Vagina (tissue), 2 donors: ENCODE measurements around the gene CRYBG1. TPM values are rescaled to one million over a fixed set of nuclear protein-coding genes. Genes with fewer than 3 reads are reported as not detected.

Experiments used
- DNase-seq, 2 donors: peaks; one replicate each; pipeline ENCODE4 v3.0.0-alpha.2; 2017; ENCODE audit errors: extremely low spot score in 2 of 2
- H3K27ac ChIP-seq: fragments of 200-600 bp; sonication (generic); one replicate; pipeline ENCODE4 v1.5.1; 2019
- H3K27me3 ChIP-seq: fragments of 200-600 bp; sonication (generic); one replicate; pipeline ENCODE4 v1.5.1; 2019
- H3K36me3 ChIP-seq, 2 donors: fragments of 200-600 bp; sonication (generic); one replicate each; pipeline ENCODE4 v1.5.1; 2017 to 2019
- H3K4me1 ChIP-seq: fragments of 200-600 bp; sonication (generic); one replicate; pipeline ENCODE4 v1.5.1; 2019
- H3K4me3 ChIP-seq, 2 donors: fragments of 200-600 bp; sonication (generic); 1 replicate in 1 of 2; 2 replicates in 1 of 2; pipeline ENCODE4 v1.5.1; 2016 to 2019
- H3K9me3 ChIP-seq: fragments of 200-600 bp; sonication (generic); one replicate; pipeline ENCODE4 v1.5.1; 2019
- POLR2A ChIP-seq, 2 donors: fragments of 450-650 bp; IDR thresholded peaks; one replicate each; pipeline ENCODE4 v1.6.1; 2017; ENCODE audit warnings: antibody characterized with exemption in 2 of 2, mild to moderate bottlenecking in 2 of 2, moderate library complexity in 2 of 2
- POLR2AphosphoS5 ChIP-seq, 2 donors: sonication (generic); formaldehyde crosslinking; IDR thresholded peaks; one replicate each; pipeline ENCODE4 v1.9.0; 2017; ENCODE audit warnings: antibody characterized with exemption in 2 of 2, mild to moderate bottlenecking in 2 of 2, low read depth in 1 of 2; ENCODE audit not compliant: insufficient read depth in 1 of 2
- intact Hi-C: fragments of 100-400 bp; cut with DNase I; formaldehyde crosslinking; loops from one replicate; pipeline ENCODE4 v1.15.1; 2023
- total RNA-seq: library from RNA; depleted of rRNA; stranded (reverse); fragments of >200 nt; gene quantifications from one replicate; pipeline ENCODE4 v1.2.3, GENCODE V29; 2016
- TF ChIP-seq, protein P1 (sequence below), 3 experiments: fragments of 450-650 bp in 2 of 3; fragments of 200-600 bp in 1 of 3; sonication (generic) in 1 of 3; IDR thresholded peaks; one replicate each; pipeline ENCODE4 v1.5.1; 2017 to 2019; ENCODE audit warnings: antibody characterized with exemption in 3 of 3, mild to moderate bottlenecking in 2 of 3, moderate library complexity in 2 of 3

The CRYBG1 gene
- total RNA-seq, 1 donor from 2014 or later: 46.7 TPM

DNA sequence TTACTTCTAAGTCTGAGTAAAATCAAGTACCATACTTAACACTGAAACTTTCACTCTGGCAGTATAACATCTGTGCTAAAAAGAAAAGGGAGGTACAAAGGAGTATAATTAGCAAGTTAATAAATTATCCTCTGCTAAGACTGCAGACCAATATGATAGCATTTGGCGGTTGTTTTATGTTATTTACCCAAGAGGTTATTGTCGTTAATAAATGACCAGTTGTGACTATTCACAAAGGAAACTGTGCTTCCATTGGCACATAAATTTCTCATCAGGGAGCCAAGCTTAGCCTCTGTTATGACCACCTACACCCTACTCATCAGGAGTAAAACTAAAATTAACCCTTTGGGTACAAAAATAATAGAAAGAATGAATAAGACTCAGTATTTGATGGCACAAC, 86.5 kb downstream of the CRYBG1 start:
- intact Hi-C loops: no loop called here
- no peak overlapping the region for H3K27ac ChIP-seq
- H3K4me1 ChIP-seq: no peaks in the 10 kb centered on the region
- no peak for TF ChIP-seq POLR2A (IDR thresholded peaks at IDR 0.05)
- TF ChIP-seq, protein P1, sequence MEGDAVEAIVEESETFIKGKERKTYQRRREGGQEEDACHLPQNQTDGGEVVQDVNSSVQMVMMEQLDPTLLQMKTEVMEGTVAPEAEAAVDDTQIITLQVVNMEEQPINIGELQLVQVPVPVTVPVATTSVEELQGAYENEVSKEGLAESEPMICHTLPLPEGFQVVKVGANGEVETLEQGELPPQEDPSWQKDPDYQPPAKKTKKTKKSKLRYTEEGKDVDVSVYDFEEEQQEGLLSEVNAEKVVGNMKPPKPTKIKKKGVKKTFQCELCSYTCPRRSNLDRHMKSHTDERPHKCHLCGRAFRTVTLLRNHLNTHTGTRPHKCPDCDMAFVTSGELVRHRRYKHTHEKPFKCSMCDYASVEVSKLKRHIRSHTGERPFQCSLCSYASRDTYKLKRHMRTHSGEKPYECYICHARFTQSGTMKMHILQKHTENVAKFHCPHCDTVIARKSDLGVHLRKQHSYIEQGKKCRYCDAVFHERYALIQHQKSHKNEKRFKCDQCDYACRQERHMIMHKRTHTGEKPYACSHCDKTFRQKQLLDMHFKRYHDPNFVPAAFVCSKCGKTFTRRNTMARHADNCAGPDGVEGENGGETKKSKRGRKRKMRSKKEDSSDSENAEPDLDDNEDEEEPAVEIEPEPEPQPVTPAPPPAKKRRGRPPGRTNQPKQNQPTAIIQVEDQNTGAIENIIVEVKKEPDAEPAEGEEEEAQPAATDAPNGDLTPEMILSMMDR (IDR thresholded peaks at IDR 0.05): no peak
- no peak for TF ChIP-seq POLR2AphosphoS5 (IDR thresholded peaks at IDR 0.05; ENCODE audit: insufficient read depth in 1 of 2, low read depth in 1 of 2)
- H3K27me3 ChIP-seq: no peaks in the 10 kb centered on the region
- H3K4me3 ChIP-seq: no peak overlapping the region
- H3K36me3 ChIP-seq: no peaks in the 10 kb centered on the region
- H3K9me3 ChIP-seq: no peaks in the 10 kb centered on the region
- no peak for DNase-seq

DNA sequence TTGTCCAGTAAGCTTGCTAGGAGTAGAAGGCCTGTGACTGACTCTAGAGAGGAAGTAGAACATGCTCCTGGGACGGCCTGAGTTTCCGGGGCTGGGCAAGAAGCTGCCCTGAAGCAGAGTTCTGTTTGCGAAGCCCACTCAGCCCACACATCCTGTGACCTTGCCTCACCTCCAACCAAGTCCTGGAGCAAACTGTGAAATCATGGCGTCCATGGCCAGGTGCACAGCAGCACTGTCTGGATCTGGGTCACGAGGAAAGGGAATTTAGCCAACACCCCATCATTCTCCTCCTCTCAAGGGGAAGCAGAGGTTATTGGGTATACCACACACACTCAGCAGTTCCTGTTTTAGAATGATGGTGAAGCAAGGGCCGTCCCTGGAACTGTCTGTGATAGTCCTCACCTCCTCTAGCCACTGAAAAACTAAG, 87.5 kb downstream of the CRYBG1 start:
- no peak for DNase-seq
- no peaks in the 10 kb centered on the region for H3K27me3 ChIP-seq
- no peak overlapping the region for H3K4me3 ChIP-seq
- no peaks in the 10 kb centered on the region for H3K4me1 ChIP-seq
- H3K36me3 ChIP-seq: no peaks in the 10 kb centered on the region
- no peak overlapping the region for H3K27ac ChIP-seq
- no peaks in the 10 kb centered on the region for H3K9me3 ChIP-seq
- intact Hi-C loops: no loop called here
- no peak for TF ChIP-seq POLR2A (IDR thresholded peaks at IDR 0.05)
- no peak for TF ChIP-seq POLR2AphosphoS5 (IDR thresholded peaks at IDR 0.05; ENCODE audit: insufficient read depth in 1 of 2, low read depth in 1 of 2)
- TF ChIP-seq, protein P1 (IDR thresholded peaks at IDR 0.05): no peak

DNA sequence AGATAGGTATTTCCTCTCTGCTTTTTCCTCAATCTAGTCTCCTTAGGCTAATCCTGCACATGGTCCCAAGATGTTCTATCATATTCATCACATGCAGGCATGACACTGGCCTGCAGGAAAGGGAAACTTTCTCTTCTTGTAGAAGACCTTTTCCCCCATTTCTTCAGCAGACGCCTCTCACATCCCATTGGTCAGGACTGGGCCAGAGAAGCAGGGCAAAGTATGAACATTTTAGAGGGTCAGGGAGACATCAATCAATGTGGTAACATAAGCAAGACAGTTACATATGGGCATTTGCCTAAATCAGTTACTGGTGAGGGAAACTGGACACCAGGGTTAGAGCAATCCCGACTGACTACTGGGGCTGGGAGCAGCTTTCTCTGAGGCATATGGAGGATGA, 90.1 kb downstream of the CRYBG1 start:
- intact Hi-C loops: no loop called here
- H3K27ac ChIP-seq: no peak overlapping the region
- TF ChIP-seq, protein P1 (IDR thresholded peaks at IDR 0.05): no peak
- TF ChIP-seq POLR2A (IDR thresholded peaks at IDR 0.05): no peak
- no peak for TF ChIP-seq POLR2AphosphoS5 (IDR thresholded peaks at IDR 0.05; ENCODE audit: insufficient read depth in 1 of 2, low read depth in 1 of 2)
- H3K27me3 ChIP-seq: no peaks in the 10 kb centered on the region
- H3K4me3 ChIP-seq: no peak overlapping the region
- H3K36me3 ChIP-seq: no peaks in the 10 kb centered on the region
- no peaks in the 10 kb centered on the region for H3K4me1 ChIP-seq
- H3K9me3 ChIP-seq: no peaks in the 10 kb centered on the region
- DNase-seq: no peak

DNA sequence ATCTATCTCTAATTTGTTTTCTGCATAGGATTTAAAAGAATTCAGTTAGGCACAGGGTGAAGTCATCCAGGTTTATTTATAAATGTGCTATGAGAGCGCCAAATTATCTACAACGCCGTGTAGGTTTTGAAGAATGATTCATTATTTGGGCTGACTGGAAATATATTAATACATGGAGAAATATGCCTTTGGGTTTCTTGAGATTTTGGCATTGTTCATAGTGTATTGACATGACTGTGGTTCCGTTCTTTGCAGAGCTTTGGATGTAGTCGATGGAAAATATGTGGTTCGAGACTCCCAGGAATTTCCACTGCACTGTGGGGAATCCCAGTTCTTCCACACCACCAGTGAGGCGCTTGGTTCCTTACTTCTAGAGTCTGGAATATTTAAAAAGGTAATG, 90.9 kb downstream of the CRYBG1 start:
- H3K4me1 ChIP-seq: no peaks in the 10 kb centered on the region
- H3K27ac ChIP-seq: no peak overlapping the region
- no peak for TF ChIP-seq POLR2A (IDR thresholded peaks at IDR 0.05)
- no peak for TF ChIP-seq POLR2AphosphoS5 (IDR thresholded peaks at IDR 0.05; ENCODE audit: insufficient read depth in 1 of 2, low read depth in 1 of 2)
- TF ChIP-seq, protein P1 (IDR thresholded peaks at IDR 0.05): no peak
- no peaks in the 10 kb centered on the region for H3K36me3 ChIP-seq
- no peak for DNase-seq
- no peak overlapping the region for H3K4me3 ChIP-seq
- H3K9me3 ChIP-seq: no peaks in the 10 kb centered on the region
- intact Hi-C loops: no loop called here
- no peaks in the 10 kb centered on the region for H3K27me3 ChIP-seq

DNA sequence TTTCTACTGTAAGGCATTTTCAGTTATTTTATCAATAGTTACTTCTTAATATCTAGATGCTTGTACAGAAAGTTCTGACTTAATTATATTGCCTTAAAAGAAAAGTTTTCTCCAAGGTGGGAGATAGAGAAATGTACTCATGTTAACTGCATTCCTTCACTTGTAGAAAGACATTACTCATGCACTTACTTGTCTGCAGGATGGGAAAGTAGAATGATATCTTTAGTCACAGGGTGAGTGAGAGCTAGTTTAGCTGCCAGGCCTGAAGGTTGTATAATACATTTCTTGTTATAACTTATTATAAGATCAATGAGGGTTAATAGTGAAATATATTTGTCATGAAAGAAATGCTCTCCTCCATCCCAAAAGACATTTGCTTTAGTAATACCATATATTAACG, 92.1 kb downstream of the CRYBG1 start:
- TF ChIP-seq POLR2A (IDR thresholded peaks at IDR 0.05): no peak
- TF ChIP-seq POLR2AphosphoS5 (IDR thresholded peaks at IDR 0.05; ENCODE audit: insufficient read depth in 1 of 2, low read depth in 1 of 2): no peak
- TF ChIP-seq, protein P1 (IDR thresholded peaks at IDR 0.05): no peak
- H3K27me3 ChIP-seq: no peaks in the 10 kb centered on the region
- no peaks in the 10 kb centered on the region for H3K36me3 ChIP-seq
- no peak overlapping the region for H3K27ac ChIP-seq
- intact Hi-C loops: no loop called here
- no peaks in the 10 kb centered on the region for H3K9me3 ChIP-seq
- no peaks in the 10 kb centered on the region for H3K4me1 ChIP-seq
- no peak for DNase-seq
- H3K4me3 ChIP-seq: no peak overlapping the region
